Measurements from ENCODE around the gene TNPO3. TPM values are rescaled to one million over a fixed set of nuclear protein-coding genes. Genes with fewer than 3 reads are reported as not detected.

TNPO3 gene
- total RNA-seq, 1 donor from 2014 or later: 52.3 TPM

GRCh38 chr7:128912281-128912680, 142.6 kb downstream of the TNPO3 start:
- no peak for DNase-seq (ENCODE audit: extremely low spot score, unreplicated experiment)
- Mint-ChIP-seq H3K4me1 (ENCODE audit: unreplicated experiment) (peaks cover 33% of the 10 kb centered on the region), H3K36me3 (no peaks in the 10 kb centered on the region), H3K27me3 (peaks cover 64% of the 10 kb centered on the region), H3K4me3 (no peak overlapping the region), H3K27ac (no peak overlapping the region), H3K9me3 (no peaks in the 10 kb centered on the region)
- TF ChIP-seq, protein P1, sequence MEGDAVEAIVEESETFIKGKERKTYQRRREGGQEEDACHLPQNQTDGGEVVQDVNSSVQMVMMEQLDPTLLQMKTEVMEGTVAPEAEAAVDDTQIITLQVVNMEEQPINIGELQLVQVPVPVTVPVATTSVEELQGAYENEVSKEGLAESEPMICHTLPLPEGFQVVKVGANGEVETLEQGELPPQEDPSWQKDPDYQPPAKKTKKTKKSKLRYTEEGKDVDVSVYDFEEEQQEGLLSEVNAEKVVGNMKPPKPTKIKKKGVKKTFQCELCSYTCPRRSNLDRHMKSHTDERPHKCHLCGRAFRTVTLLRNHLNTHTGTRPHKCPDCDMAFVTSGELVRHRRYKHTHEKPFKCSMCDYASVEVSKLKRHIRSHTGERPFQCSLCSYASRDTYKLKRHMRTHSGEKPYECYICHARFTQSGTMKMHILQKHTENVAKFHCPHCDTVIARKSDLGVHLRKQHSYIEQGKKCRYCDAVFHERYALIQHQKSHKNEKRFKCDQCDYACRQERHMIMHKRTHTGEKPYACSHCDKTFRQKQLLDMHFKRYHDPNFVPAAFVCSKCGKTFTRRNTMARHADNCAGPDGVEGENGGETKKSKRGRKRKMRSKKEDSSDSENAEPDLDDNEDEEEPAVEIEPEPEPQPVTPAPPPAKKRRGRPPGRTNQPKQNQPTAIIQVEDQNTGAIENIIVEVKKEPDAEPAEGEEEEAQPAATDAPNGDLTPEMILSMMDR (conservative IDR thresholded peaks at IDR 0.05): no peak

DNA sequence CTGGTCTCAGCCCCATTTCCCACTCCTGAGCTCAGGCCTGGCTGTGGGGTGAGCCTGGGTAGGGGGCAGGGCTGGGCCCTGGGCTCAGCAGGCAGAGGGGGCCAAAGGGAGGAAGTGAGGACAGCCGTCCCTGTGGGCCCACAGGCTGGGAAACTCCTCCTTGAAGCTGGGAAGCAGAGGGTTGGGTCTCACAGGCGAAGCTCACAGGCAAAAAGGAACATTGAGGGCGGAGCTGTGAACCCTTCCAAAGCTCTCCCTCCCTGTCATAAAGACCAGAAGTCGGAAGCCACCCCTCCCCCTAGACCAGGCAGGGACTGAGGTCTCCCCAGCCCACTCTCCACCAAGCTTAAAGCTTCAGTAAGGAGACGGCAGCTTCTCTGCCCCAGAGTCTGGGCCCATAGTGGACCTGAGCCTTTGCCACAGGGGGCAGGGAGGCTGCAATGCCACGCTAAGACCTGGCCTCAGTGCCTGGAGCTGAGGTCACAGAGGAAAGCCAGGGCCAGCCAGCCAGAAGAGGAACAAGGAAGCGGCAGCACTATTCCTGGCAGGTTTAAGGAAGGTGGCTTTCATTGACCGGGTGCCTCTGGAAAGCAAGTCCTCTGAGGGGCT, 143.4 kb downstream of the TNPO3 start:
- H3K27me3 Mint-ChIP-seq: peaks cover 57% of the 10 kb centered on the region
- TF ChIP-seq, protein P1 (conservative IDR thresholded peaks at IDR 0.05): no peak

GRCh38 chr7:128910569-128910945, 144.4 kb downstream of the TNPO3 start, which contains the start of gene KCP:
KCP (minus strand) TSS chr7:128910709; CDS start chr7:128910676, 33 bp downstream.
- H3K4me3 Mint-ChIP-seq: peak within 1 kb of the TSS; percentile 83
- H3K27me3 Mint-ChIP-seq: peaks cover 53% of the 10 kb centered on the region
- no peaks in the 10 kb centered on the region for H3K36me3 Mint-ChIP-seq
- TF ChIP-seq, protein P1 (conservative IDR thresholded peaks at IDR 0.05): no peak
- peaks cover 33% of the 10 kb centered on the region for H3K4me1 Mint-ChIP-seq (ENCODE audit: unreplicated experiment)
- peak within 1 kb of the TSS; percentile 61 for H3K27ac Mint-ChIP-seq
- H3K9me3 Mint-ChIP-seq: no peaks in the 10 kb centered on the region
- no peak for DNase-seq (ENCODE audit: extremely low spot score, unreplicated experiment)

More for the DNA sequence above, 143.4 kb downstream of the TNPO3 start:
- Mint-ChIP-seq H3K27ac (peak overlapping the region; percentile 26), H3K9me3 (no peaks in the 10 kb centered on the region), H3K4me3 (peak overlapping the region; percentile 78), H3K4me1 (ENCODE audit: unreplicated experiment) (peaks cover 33% of the 10 kb centered on the region), H3K36me3 (no peaks in the 10 kb centered on the region)
- DNase-seq (ENCODE audit: extremely low spot score, unreplicated experiment): no peak

DNA sequence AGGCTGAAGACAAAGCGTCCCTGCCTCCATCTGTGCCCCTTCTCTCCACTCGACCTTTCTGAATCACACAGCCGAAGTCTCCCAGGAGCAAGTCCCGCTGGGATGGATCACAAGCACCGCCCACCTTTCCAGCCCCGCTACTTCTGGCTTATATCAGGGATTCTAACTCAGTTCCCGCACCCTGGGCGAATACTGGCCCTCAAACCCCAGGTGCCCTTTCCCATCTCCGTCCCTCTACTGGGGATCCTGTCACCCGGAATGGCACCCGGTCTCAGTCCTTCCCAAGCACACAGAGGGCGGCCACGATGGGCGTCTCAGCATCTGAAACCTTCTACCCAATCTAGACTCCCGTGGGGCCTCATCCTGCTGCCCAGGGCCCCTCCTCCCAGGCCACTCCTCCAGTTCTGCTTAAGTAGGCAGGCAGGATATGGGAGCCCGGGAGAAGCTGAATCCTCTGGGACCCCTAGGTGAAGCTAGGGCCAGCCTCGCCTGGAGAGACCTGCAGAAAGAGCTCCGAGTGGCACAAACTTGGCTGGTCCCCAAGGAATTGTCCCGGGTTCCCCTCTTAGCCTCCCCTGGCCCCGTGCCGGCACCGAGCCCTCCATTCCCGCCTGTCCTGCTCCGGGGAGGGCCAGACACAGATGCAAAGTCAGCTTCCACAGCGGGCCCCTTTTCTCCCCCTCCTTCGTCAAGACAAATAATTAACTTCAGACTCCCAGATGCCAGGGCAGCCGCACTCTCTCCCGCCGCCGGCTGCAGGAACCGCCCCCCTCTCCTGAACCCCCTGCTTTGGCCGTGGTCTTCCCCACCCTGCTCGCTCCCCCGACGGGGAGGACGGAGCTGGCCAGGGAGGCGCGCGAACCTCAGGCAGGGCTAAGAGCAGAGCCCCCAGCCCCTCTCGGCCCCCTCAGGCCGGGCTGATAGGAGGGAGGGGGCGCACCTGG, 145.0 kb downstream of the TNPO3 start:
- peaks cover 29% of the 10 kb centered on the region for H3K4me1 Mint-ChIP-seq (ENCODE audit: unreplicated experiment)
- H3K27ac Mint-ChIP-seq: peak overlapping the region; percentile 61
- no peaks in the 10 kb centered on the region for H3K36me3 Mint-ChIP-seq
- TF ChIP-seq, protein P1 (conservative IDR thresholded peaks at IDR 0.05): no peak
- no peaks in the 10 kb centered on the region for H3K9me3 Mint-ChIP-seq
- DNase-seq (ENCODE audit: extremely low spot score, unreplicated experiment): no peak
- H3K27me3 Mint-ChIP-seq: peaks cover 52% of the 10 kb centered on the region
- peak overlapping the region; percentile 83 for H3K4me3 Mint-ChIP-seq

- no peaks in the 10 kb centered on the region for H3K9me3 Mint-ChIP-seq
- peaks cover 45% of the 10 kb centered on the region for H3K27me3 Mint-ChIP-seq
- H3K27ac Mint-ChIP-seq: peak overlapping the region; percentile 61
- no peak for DNase-seq (ENCODE audit: extremely low spot score, unreplicated experiment)
- TF ChIP-seq, protein P1 (conservative IDR thresholded peaks at IDR 0.05): no peak
- H3K4me3 Mint-ChIP-seq: peak overlapping the region; percentile 83
- peaks cover 29% of the 10 kb centered on the region for H3K4me1 Mint-ChIP-seq (ENCODE audit: unreplicated experiment)
- H3K36me3 Mint-ChIP-seq: no peaks in the 10 kb centered on the region
Observed at GRCh38 chr7:128908750-128909624, 145.9 kb downstream of the TNPO3 start.
